GM10248 (cell line): ENCODE measurements around the gene MMS22L.

Experiments
- CTCF ChIA-PET: fragments of 300-600 bp; sonication (Branson Sonifier 250); formaldehyde crosslinking; extraction: SDS; loops from one replicate; lab custom pipeline; 2021; ENCODE audit warnings: antibody characterized with exemption; lab: Yijun Ruan, JAX
- POLR2A ChIA-PET: fragments of 350-650 bp; sonication (Branson Sonifier 250); formaldehyde crosslinking; extraction: SDS; loops from one replicate; lab custom pipeline; 2020; ENCODE audit warnings: antibody characterized with exemption; lab: Yijun Ruan, JAX
- DNase-seq: peaks from one replicate; pipeline ENCODE4 v3.0.0; 2012; ENCODE audit errors: extremely low spot score
- TF ChIP-seq, protein P1 (sequence below): IDR thresholded peaks from 2 replicates; pipeline ENCODE4 v1.5.1; 2012; ENCODE audit warnings: mild to moderate bottlenecking, low read depth; ENCODE audit errors: extremely low read depth, missing control alignments, control extremely low read depth

The MMS22L gene

GRCh38 chr6:97218912-97219311 lies 64.1 kb downstream of the MMS22L start:
- ChIA-PET POLR2A (no interaction called here), CTCF (interaction anchor here (1.1 to 2.8 kb wide), 5 partner anchors 8 to 33 kb away, joined by 3 to 11 read pairs (median 6); no protein-coding TSS in a partner anchor)
- TF ChIP-seq, protein P1, sequence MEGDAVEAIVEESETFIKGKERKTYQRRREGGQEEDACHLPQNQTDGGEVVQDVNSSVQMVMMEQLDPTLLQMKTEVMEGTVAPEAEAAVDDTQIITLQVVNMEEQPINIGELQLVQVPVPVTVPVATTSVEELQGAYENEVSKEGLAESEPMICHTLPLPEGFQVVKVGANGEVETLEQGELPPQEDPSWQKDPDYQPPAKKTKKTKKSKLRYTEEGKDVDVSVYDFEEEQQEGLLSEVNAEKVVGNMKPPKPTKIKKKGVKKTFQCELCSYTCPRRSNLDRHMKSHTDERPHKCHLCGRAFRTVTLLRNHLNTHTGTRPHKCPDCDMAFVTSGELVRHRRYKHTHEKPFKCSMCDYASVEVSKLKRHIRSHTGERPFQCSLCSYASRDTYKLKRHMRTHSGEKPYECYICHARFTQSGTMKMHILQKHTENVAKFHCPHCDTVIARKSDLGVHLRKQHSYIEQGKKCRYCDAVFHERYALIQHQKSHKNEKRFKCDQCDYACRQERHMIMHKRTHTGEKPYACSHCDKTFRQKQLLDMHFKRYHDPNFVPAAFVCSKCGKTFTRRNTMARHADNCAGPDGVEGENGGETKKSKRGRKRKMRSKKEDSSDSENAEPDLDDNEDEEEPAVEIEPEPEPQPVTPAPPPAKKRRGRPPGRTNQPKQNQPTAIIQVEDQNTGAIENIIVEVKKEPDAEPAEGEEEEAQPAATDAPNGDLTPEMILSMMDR, result no peak
- no peak for DNase-seq

GRCh38 chr6:97215157-97215769 lies 67.8 kb downstream of the MMS22L start:
- DNase-seq, result no peak
- ChIA-PET CTCF (interaction anchor here (0.7 to 3.4 kb wide), 11 partner anchors 8 to 180 kb away, joined by 3 to 34 read pairs (median 4); no protein-coding TSS in a partner anchor), POLR2A (interaction anchor here (0.6 kb wide), 1 partner anchor 11 kb away, joined by 3 read pairs; no protein-coding TSS in a partner anchor)
- TF ChIP-seq, protein P1, result no peak

- TF ChIP-seq, protein P1, result no peak
- POLR2A ChIA-PET, result interaction anchor here (0.6 kb wide), 1 partner anchor 10 kb away, joined by 3 read pairs; no protein-coding TSS in a partner anchor
- CTCF ChIA-PET, result interaction anchor here (1.2 to 3.4 kb wide), 7 partner anchors 9 to 180 kb away, joined by 3 to 34 read pairs (median 4); no protein-coding TSS in a partner anchor
Observed at GRCh38 chr6:97214671-97215070, 68.3 kb downstream of the MMS22L start.

DNA sequence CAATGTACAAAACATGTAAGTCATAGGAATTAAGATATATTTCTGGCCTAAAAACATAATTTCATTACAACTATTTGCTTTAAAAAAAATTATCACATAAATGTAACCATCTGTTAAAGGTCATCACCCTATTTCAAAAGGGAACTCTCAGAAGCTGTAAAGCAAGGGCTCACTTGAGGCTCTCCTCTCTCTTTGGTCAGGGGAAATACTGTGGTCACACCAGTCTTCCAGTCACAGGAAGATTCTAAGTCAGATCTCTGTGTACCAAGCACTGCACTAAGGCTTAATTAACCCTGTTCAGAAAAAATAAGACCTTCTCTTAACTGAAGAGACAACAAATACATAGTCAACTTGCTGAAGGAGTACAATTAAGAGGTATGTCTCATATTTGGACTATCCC lies 75.6 kb downstream of the MMS22L start:
- ChIA-PET CTCF (interaction anchor here (1.1 kb wide), 1 partner anchor 10 kb away, joined by 3 read pairs; no protein-coding TSS in a partner anchor), POLR2A (no interaction called here)
- TF ChIP-seq, protein P1, result no peak
- DNase-seq, result no peak

More at GRCh38 chr6:97214671-97215070, 68.3 kb downstream of the MMS22L start:
- DNase-seq, result no peak

DNA sequence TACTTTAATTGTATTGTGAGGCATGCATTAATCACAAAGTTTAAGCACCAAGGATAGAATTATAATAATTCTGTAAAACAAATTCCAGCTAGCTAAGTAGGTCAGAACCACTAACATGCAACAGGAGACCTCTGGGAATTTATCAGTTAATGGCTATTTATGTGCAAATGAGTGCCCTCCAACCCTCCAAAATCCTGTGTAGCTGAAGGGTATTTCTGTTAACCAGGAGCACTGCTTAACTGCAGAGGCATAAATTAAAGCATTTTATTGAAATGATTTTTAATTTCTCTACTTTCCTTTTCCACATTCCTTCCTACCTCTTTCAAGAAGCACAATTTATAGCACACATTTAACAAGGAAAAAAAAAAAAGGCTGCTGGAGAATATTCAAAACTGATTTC lies 77.0 kb downstream of the MMS22L start:
- ChIA-PET CTCF (no interaction called here), POLR2A (no interaction called here)
- no peak for DNase-seq
- TF ChIP-seq, protein P1, result no peak

DNA sequence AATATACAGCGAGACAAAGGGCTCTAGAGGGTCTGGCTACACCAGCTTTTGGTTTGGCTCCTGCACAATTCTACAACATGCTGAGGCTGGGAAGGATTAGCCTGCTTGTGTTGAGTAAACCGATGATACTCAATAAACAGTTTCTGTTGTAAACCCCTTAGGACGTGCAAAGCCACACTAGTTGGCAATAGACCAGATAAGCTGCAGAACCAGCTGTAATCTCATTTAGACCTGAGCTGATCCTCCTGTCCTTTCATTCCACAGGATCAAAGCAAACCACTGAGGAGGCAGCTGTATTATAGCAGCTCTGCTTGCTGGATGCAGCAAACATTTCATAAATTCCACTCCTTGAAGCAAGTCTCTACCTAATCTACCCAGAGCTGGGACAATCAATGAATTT lies 79.7 kb downstream of the MMS22L start:
- TF ChIP-seq, protein P1, result no peak
- DNase-seq, result no peak

More for the DNA sequence above, 79.7 kb downstream of the MMS22L start:
- ChIA-PET CTCF (interaction anchor here (1.0 to 11.0 kb wide), 6 partner anchors 10 to 191 kb away, joined by 3 to 126 read pairs (median 8); no protein-coding TSS in a partner anchor), POLR2A (no interaction called here)
